HepG2 (cell line): ENCODE measurements around the gene HSD11B1L.

Experiments used
- MYC ChIP-seq: sonication (generic); formaldehyde crosslinking; IDR thresholded peaks from 2 replicates; pipeline ENCODE4 v1.9.0; 2021; ENCODE audit warnings: missing genetic modification reagents, borderline replicate concordance
- NFE2L2 ChIP-seq: fragments of 150-350 bp; IDR thresholded peaks from 2 replicates; pipeline ENCODE4 v1.6.1; 2014; ENCODE audit warnings: low read length
- POLR2A ChIP-seq, 2 experiments: IDR thresholded peaks; 2 replicates each; pipeline ENCODE4 v1.6.1; 2011; ENCODE audit warnings: low read depth in 2 of 2, low read length in 2 of 2, mild to moderate bottlenecking in 1 of 2, moderate library complexity in 1 of 2; ENCODE audit not compliant: insufficient read depth in 1 of 2
- TF ChIP-seq, protein P1 (sequence below): sonication (generic); formaldehyde crosslinking; IDR thresholded peaks from 2 replicates; pipeline ENCODE4 v1.5.0; 2020; ENCODE audit warnings: missing genetic modification reagents
- TF ChIP-seq, protein P2 (sequence below): sonication (generic); formaldehyde crosslinking; IDR thresholded peaks from 2 replicates; pipeline ENCODE4 v1.4.0; 2020; ENCODE audit warnings: mild to moderate bottlenecking, missing genetic modification reagents

DNA sequence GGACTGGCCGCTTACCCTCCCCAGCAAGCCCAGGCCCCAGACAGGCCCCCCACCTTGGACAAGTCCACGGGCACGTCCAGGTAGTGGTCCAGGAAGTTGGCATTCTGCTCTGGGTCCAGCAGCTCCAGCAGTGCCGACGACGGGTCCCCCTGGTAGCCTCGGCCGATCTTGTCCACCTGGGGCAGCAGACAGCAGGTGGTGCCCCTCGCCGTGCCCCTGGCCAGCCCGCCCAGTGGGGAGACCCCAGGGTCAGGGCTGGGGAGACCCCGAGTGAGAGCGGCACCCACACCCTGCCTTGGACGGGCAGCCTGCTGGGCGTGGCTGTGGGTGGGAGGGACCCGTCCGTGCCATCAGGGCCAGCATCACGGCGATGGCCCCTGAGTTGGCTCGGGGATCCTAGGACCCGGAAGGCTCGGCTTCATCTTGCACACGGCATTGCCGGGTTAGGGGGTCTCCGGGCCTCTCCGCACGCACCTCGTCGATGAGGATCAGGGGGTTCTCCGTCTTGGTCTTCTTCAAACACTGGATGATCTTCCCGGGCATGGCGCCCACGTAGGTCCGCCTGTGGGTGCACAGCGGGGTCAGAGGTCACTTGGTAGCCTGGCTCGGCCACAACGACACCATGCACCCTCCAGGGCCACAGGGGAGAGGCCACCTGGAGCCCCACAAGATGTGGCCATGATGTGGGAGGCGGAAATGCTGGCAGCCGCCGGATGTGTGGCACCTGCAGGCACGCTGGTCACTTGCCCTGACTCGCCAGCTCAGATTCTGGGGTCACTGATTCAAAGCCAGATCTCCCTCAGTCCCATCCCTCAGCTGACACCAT is 15.6 kb downstream of the HSD11B1L start:
- TF ChIP-seq, protein P1, sequence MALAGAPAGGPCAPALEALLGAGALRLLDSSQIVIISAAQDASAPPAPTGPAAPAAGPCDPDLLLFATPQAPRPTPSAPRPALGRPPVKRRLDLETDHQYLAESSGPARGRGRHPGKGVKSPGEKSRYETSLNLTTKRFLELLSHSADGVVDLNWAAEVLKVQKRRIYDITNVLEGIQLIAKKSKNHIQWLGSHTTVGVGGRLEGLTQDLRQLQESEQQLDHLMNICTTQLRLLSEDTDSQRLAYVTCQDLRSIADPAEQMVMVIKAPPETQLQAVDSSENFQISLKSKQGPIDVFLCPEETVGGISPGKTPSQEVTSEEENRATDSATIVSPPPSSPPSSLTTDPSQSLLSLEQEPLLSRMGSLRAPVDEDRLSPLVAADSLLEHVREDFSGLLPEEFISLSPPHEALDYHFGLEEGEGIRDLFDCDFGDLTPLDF (CRISPR knock-in tag): no peak
- TF ChIP-seq, protein P2, sequence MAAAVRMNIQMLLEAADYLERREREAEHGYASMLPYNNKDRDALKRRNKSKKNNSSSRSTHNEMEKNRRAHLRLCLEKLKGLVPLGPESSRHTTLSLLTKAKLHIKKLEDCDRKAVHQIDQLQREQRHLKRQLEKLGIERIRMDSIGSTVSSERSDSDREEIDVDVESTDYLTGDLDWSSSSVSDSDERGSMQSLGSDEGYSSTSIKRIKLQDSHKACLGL: no peak
- TF ChIP-seq NFE2L2 (no peak), POLR2A (IDR thresholded peaks at IDR 0.05; ENCODE audit: insufficient read depth in 1 of 2, low read depth in 2 of 2, low read length in 2 of 2) (peak; percentile 11 to 18; a peak in 2 of 4 replicates), MYC (no peak)
